T-helper 2 cell treated with Interferon-gamma antibody and Interleukin-4, amounts not matched to agents 5 μg/mL and 100 μg/mL, for 36 hours (primary cell): Measurements from ENCODE around the gene PCYT1A.
A peak's percentile ranks its signal among the peaks of the same experiment; 100 is the strongest.
"Not testable (repeated sequence)": the region's sequence is repeated elsewhere in the genome, so short reads cannot be mapped to it uniquely, and the experiment has no call there.

Experiments used
- DNase-seq: peaks from one replicate; pipeline ENCODE4 v3.0.0; 2021; ENCODE audit warnings: low spot score
- H3K27ac Mint-ChIP-seq: one replicate; pipeline ENCODE4 v1.8.0; 2021; ENCODE audit warnings: mild to moderate bottlenecking, mixed read lengths
- H3K27me3 Mint-ChIP-seq: one replicate; pipeline ENCODE4 v1.8.0; 2021; ENCODE audit warnings: low read depth, mixed read lengths
- H3K36me3 Mint-ChIP-seq: one replicate; pipeline ENCODE4 v1.8.0; 2021; ENCODE audit warnings: low read depth, mixed read lengths
- H3K4me1 Mint-ChIP-seq: one replicate; pipeline ENCODE4 v1.8.0; 2021; ENCODE audit warnings: low read depth, mixed read lengths
- H3K4me3 Mint-ChIP-seq: one replicate; pipeline ENCODE4 v1.8.0; 2022; ENCODE audit warnings: mild to moderate bottlenecking, moderate library complexity, mixed read lengths
- H3K9me3 Mint-ChIP-seq: one replicate; pipeline ENCODE4 v1.8.0; 2021; ENCODE audit warnings: mixed read lengths

PCYT1A gene

DNA sequence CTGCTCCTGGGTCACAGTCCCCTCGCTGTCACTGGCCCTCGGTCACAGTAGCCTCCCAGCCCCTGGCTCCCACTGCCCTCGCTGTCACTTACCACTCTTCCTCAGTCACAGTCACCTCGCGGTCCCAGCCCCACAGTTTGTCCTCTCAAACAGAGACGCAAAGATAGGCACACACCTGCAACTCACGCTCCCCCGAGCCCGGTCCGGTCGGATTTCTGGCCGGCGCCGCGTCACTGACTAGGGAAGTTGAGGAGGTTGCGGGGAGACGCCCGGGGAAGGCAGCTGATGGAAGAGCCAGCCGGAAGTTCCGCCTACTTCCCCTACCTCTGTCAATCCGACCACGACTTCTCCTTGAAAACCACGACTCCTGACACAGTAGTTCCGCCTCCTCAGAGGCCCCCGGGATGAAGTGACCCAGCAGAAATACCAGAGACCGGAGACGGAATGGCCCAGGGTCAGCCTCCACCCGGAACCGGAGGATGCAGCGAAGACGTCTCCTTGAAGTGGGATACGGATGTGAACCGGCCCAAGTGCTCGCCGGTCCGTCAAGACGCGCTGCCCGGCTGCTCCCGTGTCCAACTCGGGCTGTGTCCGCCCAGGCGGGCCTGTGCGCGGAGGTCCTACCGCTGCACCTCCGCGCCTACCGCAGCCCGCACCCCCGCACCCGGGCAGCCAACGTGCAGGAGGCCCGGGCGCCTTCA, at the start of gene PCYT1A:
TSS of gene PCYT1A (minus strand) at position 287 of the 701 bp plus-strand sequence. CDS start 17,195 bp downstream, outside the sequence.
- Mint-ChIP-seq H3K4me1 (peaks cover 27% of the 10 kb centered on the region), H3K27me3 (no peaks in the 10 kb centered on the region), H3K36me3 (peaks cover 18% of the 10 kb centered on the region), H3K9me3 (no peaks in the 10 kb centered on the region), H3K27ac (peak within 1 kb of the TSS; percentile 99), H3K4me3 (peak within 1 kb of the TSS; percentile 95)
- DNase-seq: peak; percentile 82

DNA sequence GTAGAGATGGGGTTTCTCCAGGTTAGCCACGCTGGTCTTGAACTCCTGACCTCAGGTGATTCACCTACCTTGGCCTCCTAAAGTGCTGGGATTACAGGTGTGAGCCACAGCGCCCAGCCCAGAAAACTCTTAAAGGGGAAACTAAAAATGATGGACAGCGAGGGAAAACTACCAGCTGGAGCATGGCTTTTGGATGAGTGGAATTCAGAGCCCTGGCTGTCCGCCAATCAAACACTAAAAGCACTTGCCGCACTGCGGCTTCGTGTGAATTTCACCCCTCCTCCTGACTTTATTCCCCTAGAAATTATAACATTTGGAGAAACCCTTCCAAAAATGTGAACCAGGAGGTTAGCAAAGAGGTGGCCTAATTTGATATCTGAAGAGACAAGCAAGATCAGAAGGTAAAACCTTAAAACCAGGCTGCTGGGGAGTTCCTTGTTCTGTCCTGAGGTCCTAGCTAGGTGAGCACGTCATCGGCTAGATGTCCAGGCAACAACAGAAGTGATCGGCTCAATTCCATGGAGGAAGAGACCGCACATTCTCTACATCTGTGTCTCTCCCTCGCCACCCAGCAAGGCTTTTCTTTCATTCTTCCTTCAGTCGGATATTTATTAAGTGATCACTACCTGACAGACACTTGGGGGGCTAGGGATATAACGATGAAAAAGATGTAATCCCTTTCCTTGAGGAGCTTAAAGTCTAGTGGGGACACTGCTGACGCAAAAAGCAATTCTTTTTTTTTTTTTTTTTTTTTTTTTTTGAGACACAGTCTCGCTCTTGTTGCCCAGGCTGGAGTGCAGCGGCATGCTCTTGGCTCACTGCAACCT, 49.0 kb upstream of the PCYT1A start:
- DNase-seq: no peak
- H3K4me3 Mint-ChIP-seq: no peak overlapping the region
- H3K27me3 Mint-ChIP-seq: no peaks in the 10 kb centered on the region

DNA sequence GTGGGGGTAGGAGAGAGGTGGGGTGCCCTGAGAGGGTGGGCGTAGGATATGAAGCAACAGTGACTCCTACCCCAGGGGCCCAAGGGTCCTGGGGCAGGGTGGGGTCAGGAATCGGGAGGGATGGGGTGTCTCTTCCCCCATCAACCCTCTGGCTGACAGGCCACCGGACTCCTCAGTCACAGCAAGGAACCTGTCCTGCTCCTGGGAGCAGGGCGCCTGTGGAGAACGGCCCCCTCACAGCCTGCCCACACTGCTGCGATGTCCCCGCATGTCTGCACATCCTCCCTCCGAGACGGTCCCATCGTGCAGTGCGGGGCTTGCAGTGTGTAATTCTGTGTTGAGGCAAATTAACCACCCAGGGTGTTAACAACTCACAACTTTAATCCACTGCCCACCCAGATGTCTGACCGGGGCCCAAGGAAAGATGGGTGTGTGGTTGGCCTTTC, 48.0 kb upstream of the PCYT1A start:
- Mint-ChIP-seq H3K36me3 (no peaks in the 10 kb centered on the region), H3K27ac (no peak overlapping the region), H3K9me3 (no peaks in the 10 kb centered on the region)

More for the DNA sequence above, 49.0 kb upstream of the PCYT1A start:
- Mint-ChIP-seq H3K36me3 (no peaks in the 10 kb centered on the region), H3K4me1 (no peaks in the 10 kb centered on the region), H3K9me3 (no peaks in the 10 kb centered on the region), H3K27ac (no peak overlapping the region)

DNA sequence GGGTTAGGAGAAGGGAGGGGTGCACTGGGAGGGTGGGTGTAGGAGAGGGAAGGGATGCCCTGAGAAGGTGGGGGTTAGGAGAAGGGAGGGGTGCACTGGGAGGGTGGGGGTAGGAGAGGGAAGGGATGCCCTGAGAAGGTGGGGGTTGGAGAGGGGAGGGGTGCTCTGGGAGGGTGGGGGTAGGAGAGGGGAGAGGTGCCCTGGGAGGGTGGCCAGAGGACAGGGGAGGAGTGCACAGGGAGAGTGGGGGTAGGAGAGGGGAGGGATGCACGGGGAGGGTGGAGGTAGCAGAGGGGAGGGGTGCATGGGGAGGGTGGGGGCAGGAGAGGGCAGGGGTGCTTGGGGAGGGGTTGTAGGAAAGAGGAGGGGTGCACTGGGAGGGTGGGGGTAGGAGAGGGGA, 47.5 kb upstream of the PCYT1A start:
- peaks cover 2% of the 10 kb centered on the region for H3K27me3 Mint-ChIP-seq
- no peaks in the 10 kb centered on the region for H3K4me1 Mint-ChIP-seq
- no peak for DNase-seq
- H3K36me3 Mint-ChIP-seq: no peaks in the 10 kb centered on the region
- H3K4me3 Mint-ChIP-seq: no peak overlapping the region
- no peaks in the 10 kb centered on the region for H3K9me3 Mint-ChIP-seq
- H3K27ac Mint-ChIP-seq: no peak overlapping the region

More for the DNA sequence above, 48.0 kb upstream of the PCYT1A start:
- DNase-seq: no peak
- no peaks in the 10 kb centered on the region for H3K27me3 Mint-ChIP-seq
- no peaks in the 10 kb centered on the region for H3K4me1 Mint-ChIP-seq
- H3K4me3 Mint-ChIP-seq: no peak overlapping the region

DNA sequence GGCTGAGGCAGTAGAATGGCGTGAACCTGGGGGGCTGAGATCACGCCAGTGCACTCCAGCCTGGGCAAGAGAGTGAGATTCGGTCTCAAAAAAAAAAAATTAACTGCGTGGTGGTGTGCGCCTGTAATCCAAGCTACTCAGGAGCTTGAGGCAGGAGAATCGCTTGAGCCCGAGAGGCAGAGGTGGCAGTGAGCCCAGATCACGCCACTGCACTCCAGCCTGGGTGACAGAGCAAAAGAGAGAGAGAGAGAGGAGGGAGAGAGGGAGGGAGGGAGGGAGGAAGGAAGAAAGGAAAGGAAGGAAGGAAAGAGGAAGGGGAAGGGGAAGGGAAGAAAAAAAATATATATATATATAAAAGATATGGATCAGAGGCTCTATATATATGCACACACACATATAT, 44.6 kb upstream of the PCYT1A start:
- H3K9me3 Mint-ChIP-seq: no peaks in the 10 kb centered on the region
- peaks cover 3% of the 10 kb centered on the region for H3K27me3 Mint-ChIP-seq

DNA sequence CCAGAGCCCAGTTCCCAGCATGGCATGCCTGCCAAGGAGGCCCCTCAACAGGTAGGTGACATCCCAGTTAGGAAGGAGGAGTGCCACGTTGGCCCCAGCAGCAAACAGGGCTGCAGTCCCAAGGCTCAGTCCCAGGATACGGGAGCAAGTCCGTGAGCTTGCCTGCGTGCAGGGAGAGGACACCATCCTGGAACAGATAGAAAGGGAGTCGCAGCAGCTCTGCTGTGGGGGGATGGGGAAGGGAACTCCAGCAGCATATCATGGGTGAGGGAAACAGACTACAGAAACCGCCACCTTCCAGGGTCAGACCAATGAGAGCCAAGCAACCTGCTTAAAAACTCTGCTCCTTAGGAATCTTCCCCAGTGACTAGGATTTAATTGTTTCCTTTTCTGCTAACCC, 39.9 kb upstream of the PCYT1A start:
- Mint-ChIP-seq H3K9me3 (no peaks in the 10 kb centered on the region), H3K27ac (no peak overlapping the region), H3K27me3 (peaks cover 3% of the 10 kb centered on the region), H3K4me1 (no peaks in the 10 kb centered on the region), H3K4me3 (no peak overlapping the region), H3K36me3 (no peaks in the 10 kb centered on the region)
- DNase-seq: no peak

More for the DNA sequence above, 44.6 kb upstream of the PCYT1A start:
- Mint-ChIP-seq H3K4me1 (no peaks in the 10 kb centered on the region), H3K27ac (no peak overlapping the region), H3K36me3 (no peaks in the 10 kb centered on the region), H3K4me3 (no peak overlapping the region)
- DNase-seq: no peak

DNA sequence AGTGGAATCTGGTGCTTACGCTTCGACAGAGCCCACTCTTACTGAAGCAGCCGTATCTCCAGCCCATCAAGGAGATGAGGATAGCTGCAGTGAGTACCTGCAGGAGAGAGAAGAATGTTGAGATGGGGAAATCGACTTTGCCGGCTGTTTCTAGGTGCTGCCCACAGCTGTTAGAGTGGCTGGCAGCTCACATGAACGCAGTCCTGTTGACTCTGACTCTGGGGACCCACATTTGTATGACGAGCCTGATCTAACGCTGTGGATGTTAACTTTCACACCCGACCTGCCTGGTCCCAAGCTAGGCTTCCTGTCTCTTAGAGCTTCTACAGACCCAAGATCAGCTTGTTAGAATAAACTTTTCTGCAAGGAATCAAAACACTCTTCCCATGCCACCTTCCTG, 39.4 kb upstream of the PCYT1A start:
- no peaks in the 10 kb centered on the region for H3K4me1 Mint-ChIP-seq
- peaks cover 3% of the 10 kb centered on the region for H3K27me3 Mint-ChIP-seq
- no peak overlapping the region for H3K4me3 Mint-ChIP-seq
- no peak overlapping the region for H3K27ac Mint-ChIP-seq
- no peaks in the 10 kb centered on the region for H3K9me3 Mint-ChIP-seq
- H3K36me3 Mint-ChIP-seq: no peaks in the 10 kb centered on the region
- no peak for DNase-seq

DNA sequence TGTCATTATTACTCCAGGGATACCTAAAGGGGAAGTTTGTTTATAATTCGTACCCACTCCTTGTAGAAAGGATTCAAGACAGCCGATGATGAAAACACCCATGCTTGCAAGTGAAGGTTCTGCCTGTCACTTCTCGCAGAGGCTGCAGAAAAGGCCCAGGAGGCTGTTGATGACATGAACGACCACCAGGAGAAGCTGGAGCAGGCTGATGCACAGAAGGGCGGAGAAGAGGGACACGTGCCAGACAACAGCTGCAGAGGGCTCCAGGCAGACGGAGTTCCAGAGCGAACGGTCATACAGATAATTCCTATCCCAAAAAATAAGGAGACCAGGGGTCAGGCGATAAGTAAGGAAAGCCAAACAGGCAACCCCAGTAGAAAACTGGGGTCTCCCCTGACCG, 36.2 kb upstream of the PCYT1A start:
- no peak overlapping the region for H3K4me3 Mint-ChIP-seq
- H3K9me3 Mint-ChIP-seq: no peaks in the 10 kb centered on the region
- no peak overlapping the region for H3K27ac Mint-ChIP-seq
- DNase-seq: no peak
- H3K27me3 Mint-ChIP-seq: no peaks in the 10 kb centered on the region
- no peaks in the 10 kb centered on the region for H3K4me1 Mint-ChIP-seq
- H3K36me3 Mint-ChIP-seq: no peaks in the 10 kb centered on the region

DNA sequence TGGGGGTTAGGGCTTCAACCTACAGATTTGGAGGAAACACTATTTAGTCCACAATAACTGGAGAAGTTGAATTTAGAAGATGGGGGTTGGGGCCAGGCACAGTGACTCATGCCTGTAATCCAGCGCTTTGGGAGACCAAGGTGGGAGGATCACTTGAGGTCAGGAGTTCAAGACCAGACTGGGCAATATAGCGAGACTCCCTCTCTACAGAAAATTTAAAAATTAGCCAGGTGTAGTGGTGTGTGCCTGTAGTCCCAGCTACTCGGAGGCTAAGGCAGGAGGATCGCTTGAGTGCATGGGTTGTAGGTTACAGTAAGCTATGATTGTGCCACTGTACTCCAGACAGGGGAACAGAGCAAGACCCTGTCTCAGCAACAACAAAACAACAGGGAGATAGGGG, 35.5 kb upstream of the PCYT1A start:
- H3K9me3 Mint-ChIP-seq: no peaks in the 10 kb centered on the region
- no peaks in the 10 kb centered on the region for H3K4me1 Mint-ChIP-seq
- H3K27ac Mint-ChIP-seq: no peak overlapping the region
- no peak for DNase-seq
- H3K36me3 Mint-ChIP-seq: peaks cover under 1% of the 10 kb centered on the region
- no peaks in the 10 kb centered on the region for H3K27me3 Mint-ChIP-seq
- no peak overlapping the region for H3K4me3 Mint-ChIP-seq

DNA sequence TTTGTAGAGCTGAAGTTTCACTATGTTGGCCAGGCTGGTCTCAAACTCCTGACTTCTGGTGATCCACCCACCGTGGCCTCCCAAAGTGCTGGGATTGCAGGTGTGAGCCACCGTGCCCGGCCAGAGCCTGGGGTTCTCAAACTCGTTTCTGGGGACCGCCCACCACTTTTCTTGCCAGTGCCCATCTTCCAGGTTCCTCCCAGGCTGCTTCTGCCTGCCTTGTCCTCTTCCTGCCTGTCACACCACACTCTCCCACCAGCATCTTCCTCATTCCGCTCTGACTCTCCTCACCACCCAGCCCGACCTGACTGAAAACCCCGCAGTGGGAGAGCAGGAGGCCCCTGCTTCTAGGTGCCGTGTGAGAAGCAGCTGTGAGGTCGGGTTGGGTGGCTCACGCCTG, 33.6 kb upstream of the PCYT1A start:
- DNase-seq: no peak
- Mint-ChIP-seq H3K4me1 (peaks cover 8% of the 10 kb centered on the region), H3K9me3 (no peaks in the 10 kb centered on the region), H3K36me3 (peaks cover 6% of the 10 kb centered on the region), H3K4me3 (no peak overlapping the region), H3K27me3 (no peaks in the 10 kb centered on the region), H3K27ac (no peak overlapping the region)

DNA sequence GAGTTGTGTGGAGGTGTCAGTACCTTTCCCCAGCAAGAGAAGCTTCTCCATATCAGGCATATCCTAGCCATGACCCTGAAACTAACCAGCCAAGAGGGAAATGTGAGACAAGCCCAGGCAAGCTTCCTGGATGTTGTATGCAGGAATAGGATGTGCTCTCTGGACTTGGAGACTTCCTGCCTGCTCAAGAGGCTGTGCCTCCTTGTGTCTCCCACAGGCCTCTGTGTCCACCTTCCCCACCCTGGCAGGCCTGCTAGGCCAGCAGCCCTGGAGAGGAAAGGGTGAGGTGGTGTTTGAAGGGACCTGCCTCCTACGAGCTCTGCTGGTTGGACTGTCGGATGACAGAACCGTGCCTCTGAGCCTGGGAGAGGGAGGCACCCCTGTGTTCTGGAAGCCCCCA, 32.6 kb upstream of the PCYT1A start:
- no peaks in the 10 kb centered on the region for H3K27me3 Mint-ChIP-seq
- H3K4me3 Mint-ChIP-seq: no peak overlapping the region
- DNase-seq: no peak
- H3K27ac Mint-ChIP-seq: no peak overlapping the region
- no peaks in the 10 kb centered on the region for H3K9me3 Mint-ChIP-seq
- peaks cover 6% of the 10 kb centered on the region for H3K36me3 Mint-ChIP-seq
- peaks cover 8% of the 10 kb centered on the region for H3K4me1 Mint-ChIP-seq

DNA sequence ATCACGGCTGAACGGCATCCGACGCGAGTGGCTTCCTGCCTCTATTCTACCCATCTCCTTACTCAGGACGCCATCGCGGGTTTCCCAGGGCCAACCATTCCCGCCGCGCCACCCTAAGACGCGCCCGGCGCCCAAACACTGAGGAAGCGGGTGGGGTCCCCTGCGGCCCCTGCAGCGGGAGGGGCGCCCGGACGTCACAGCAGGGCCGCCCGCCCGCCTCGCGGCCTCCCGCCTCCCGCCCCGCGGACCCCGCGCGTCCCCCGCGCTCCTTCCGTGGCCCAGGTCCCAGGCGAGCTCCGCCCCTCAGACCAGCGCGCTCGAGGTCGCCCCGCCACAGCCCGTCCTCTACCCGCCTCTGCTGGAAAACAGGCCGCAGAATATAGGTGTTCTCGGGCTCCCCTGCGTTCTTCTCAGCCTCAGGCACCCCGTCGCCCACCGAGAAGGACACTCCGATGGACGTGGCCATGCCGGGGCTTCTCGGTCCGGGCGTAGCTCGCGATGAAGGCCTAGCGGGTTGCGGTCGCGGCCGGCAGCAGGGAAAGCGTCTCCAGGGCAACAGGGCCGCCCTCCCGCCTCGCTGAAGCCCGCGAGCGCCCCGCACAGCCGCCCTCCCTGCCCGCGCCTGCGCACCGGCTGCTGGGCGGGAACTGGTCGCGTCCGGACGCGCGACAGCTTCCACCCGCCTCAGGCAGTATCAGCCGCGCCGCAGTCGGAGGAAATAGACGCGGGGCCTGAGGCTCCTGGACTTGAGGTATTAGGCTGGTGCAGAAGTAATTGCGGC, 30.4 kb upstream of the PCYT1A start, which contains the start of gene DYNLT2B:
TSS of gene DYNLT2B (minus strand) at position 554 of the 781 bp plus-strand sequence. CDS start at position 466, 88 bp downstream.
- Mint-ChIP-seq H3K36me3 (peaks cover 6% of the 10 kb centered on the region), H3K4me3 (peak within 1 kb of the TSS; percentile 97), H3K27me3 (no peaks in the 10 kb centered on the region), H3K27ac (peak within 1 kb of the TSS; percentile 99), H3K4me1 (peaks cover 8% of the 10 kb centered on the region), H3K9me3 (no peaks in the 10 kb centered on the region)
- peak; percentile 89 for DNase-seq

DNA sequence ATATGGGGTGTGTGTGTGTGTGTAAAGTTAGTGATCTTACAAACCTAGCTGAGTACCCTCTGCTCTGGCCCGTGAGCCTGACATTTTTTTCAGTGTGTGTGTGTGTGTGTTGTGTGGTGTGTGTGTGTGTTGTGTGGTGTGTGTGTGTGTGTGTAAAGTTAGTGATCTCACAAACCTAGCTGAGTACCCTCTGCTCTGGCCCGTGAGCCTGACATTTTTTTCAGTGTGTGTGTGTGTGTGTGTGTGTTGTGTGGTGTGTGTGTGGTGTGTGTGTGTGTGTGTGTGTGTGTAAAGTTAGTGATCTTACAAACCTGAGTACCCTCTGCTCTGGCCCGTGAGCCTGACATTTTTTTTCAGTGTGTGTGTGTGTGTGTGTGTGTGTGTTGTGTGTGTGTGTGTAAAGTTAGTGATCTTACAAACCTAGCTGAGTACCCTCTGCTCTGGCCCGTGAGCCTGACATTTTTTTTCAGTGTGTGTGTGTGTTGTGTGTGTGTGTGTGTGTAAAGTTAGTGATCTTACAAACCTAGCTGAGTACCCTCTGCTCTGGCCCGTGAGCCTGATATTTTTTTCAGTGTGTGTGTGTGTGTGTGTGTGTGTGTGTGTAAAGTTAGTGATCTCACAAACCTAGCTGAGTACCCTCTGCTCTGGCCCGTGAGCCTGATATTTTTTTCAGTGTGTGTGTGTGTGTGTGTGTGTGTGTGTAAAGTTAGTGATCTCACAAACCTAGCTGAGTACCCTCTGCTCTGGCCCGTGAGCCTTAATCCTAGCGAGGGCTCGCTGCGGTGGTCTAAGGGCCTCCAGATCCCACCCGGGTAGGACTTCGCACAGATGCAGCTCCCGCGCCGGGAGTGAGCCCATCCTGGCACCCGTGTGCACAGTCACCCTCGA, 29.5 kb upstream of the PCYT1A start:
- DNase-seq, H3K27me3 Mint-ChIP-seq, H3K36me3 Mint-ChIP-seq, H3K4me1 Mint-ChIP-seq, H3K9me3 Mint-ChIP-seq: not testable (repeated sequence)
- Mint-ChIP-seq H3K27ac (peak overlapping the region; percentile 99), H3K4me3 (peak overlapping the region; percentile 97)
